B cell (primary cell): Measurements from ENCODE around the gene RAI1. TPM values are rescaled to one million over a fixed set of nuclear protein-coding genes. Genes with fewer than 3 reads are reported as not detected.

Experiments used
- ATAC-seq: fragments of 200-7000 bp; cut with Tn5 transposase; one replicate; pipeline ENCODE4 v1.10.0; 2021; ENCODE audit warnings: low read depth, mild to moderate bottlenecking, moderate number of reproducible peaks, moderate library complexity
- CTCF ChIA-PET: fragments of 350-600 bp; sonication (Branson Sonifier 250); formaldehyde crosslinking; loops from one replicate; lab custom pipeline; 2021; ENCODE audit warnings: antibody characterized with exemption, inconsistent platforms; lab: Charles Lee
- POLR2A ChIA-PET: fragments of 350-600 bp; sonication (Branson Sonifier 250); formaldehyde crosslinking; loops from one replicate; lab custom pipeline; 2021; ENCODE audit warnings: antibody characterized with exemption; lab: Charles Lee
- DNase-seq: peaks from one replicate; pipeline ENCODE4 v3.0.0; 2013
- H2AFZ ChIP-seq: 2 replicates; pipeline ENCODE4 v1.6.1; 2012; ENCODE audit warnings: mild to moderate bottlenecking, low read depth, low read length; ENCODE audit not compliant: insufficient read depth, poor library complexity, severe bottlenecking
- H3K27ac ChIP-seq, 2 donors: 1 replicate in 1 of 2; 2 replicates in 1 of 2; pipeline ENCODE4 v1.5.1; 2012 to 2013; ENCODE audit warnings: low read length in 2 of 2, mild to moderate bottlenecking in 2 of 2, moderate library complexity in 1 of 2
- H3K27me3 ChIP-seq, 4 experiments: fragments of 200-600 bp in 1 of 4; sonication (generic) in 1 of 4; replicated peaks in 1 of 4; 1 replicate in 2 of 4; 2 replicates in 2 of 4; pipeline versions ENCODE4 v1.6.1 to v1.7.0; 2013 to 2016; ENCODE audit warnings: low read length in 3 of 4, mild to moderate bottlenecking in 2 of 4, mixed read lengths in 1 of 4, moderate library complexity in 1 of 4; ENCODE audit not compliant: insufficient read depth in 4 of 4, control insufficient read depth in 3 of 4; ENCODE audit errors: control extremely low read depth in 1 of 4
- H3K36me3 ChIP-seq, 2 experiments: replicated peaks in 1 of 2; 1 replicate in 1 of 2; 2 replicates in 1 of 2; pipeline versions ENCODE4 v1.6.1 to v1.7.1; 2013; ENCODE audit warnings: low read length in 1 of 2; ENCODE audit not compliant: insufficient read depth in 2 of 2, control insufficient read depth in 1 of 2; ENCODE audit errors: control extremely low read depth in 1 of 2, extremely low read depth in 1 of 2
- H3K4me1 ChIP-seq, 2 donors: fragments of 200-600 bp in 1 of 2; sonication (generic) in 1 of 2; 1 replicate in 1 of 2; 2 replicates in 1 of 2; pipeline versions ENCODE4 v1.5.1 to v1.6.1; 2013 to 2017; ENCODE audit warnings: low read length in 2 of 2; ENCODE audit not compliant: control insufficient read depth in 2 of 2, insufficient read depth in 2 of 2
- H3K4me2 ChIP-seq: replicated peaks from 2 replicates; pipeline ENCODE3; 2012; ENCODE audit warnings: mild to moderate bottlenecking, low read depth, low read length; ENCODE audit not compliant: poor library complexity, severe bottlenecking
- H3K4me3 ChIP-seq, 5 experiments: fragments of 200-600 bp in 1 of 5; sonication (generic) in 1 of 5; 1 replicate in 3 of 5; 2 replicates in 2 of 5; pipeline versions ENCODE4 v1.5.1 to v1.7.0; 2011 to 2016; ENCODE audit warnings: low read length in 4 of 5, mild to moderate bottlenecking in 4 of 5, low read depth in 2 of 5, control low read depth in 1 of 5, moderate library complexity in 1 of 5; ENCODE audit not compliant: insufficient read depth in 1 of 5; ENCODE audit errors: control extremely low read depth in 1 of 5, extremely low read depth in 1 of 5
- H3K79me2 ChIP-seq: fragments of 200-600 bp; sonication (generic); one replicate; pipeline ENCODE4 v1.6.0; 2016; ENCODE audit warnings: low read length; ENCODE audit not compliant: control insufficient read depth, insufficient read depth
- H3K9ac ChIP-seq: fragments of 200-600 bp; sonication (generic); 2 replicates; pipeline ENCODE4 v1.6.1; 2017; ENCODE audit warnings: mild to moderate bottlenecking, low read length, moderate library complexity
- H3K9me3 ChIP-seq, 3 donors: one replicate each; pipeline versions ENCODE4 v1.6.1 to v1.7.1; 2013; ENCODE audit warnings: low read length in 2 of 3; ENCODE audit not compliant: control insufficient read depth in 2 of 3, insufficient read depth in 1 of 3; ENCODE audit errors: control extremely low read depth in 1 of 3
- H4K20me1 ChIP-seq: 2 replicates; pipeline ENCODE4 v1.6.0; 2012; ENCODE audit warnings: mild to moderate bottlenecking, low read length; ENCODE audit not compliant: insufficient read depth, control insufficient read depth, poor library complexity, severe bottlenecking
- H3K27ac Mint-ChIP-seq: one replicate; pipeline ENCODE4 v1.8.0; 2021; ENCODE audit warnings: mixed read lengths
- H3K27me3 Mint-ChIP-seq: one replicate; pipeline ENCODE4 v1.8.0; 2021; ENCODE audit warnings: mixed read lengths
- H3K4me1 Mint-ChIP-seq: one replicate; pipeline ENCODE4 v1.8.0; 2021; ENCODE audit warnings: mixed read lengths
- H3K4me3 Mint-ChIP-seq: one replicate; pipeline ENCODE4 v1.8.0; 2021; ENCODE audit warnings: mixed read lengths
- H3K9me3 Mint-ChIP-seq: one replicate; pipeline ENCODE4 v1.8.0; 2022; ENCODE audit warnings: mixed read lengths; ENCODE audit not compliant: insufficient read depth
- EZH2 ChIP-seq: IDR thresholded peaks from 2 replicates; pipeline ENCODE4 v1.6.1; 2012; ENCODE audit warnings: borderline replicate concordance, low read depth, mild to moderate bottlenecking, moderate library complexity, low read length; ENCODE audit not compliant: insufficient read depth, poor library complexity, severe bottlenecking
- whole genome bisulfite sequencing: methylation state at CpG from one replicate; pipeline ENCODE4 v1.1.5; 2013; ENCODE audit warnings: missing lambda C conversion rate; ENCODE audit not compliant: insufficient coverage; 5-methylcytosine and 5-hydroxymethylcytosine counted together
- intact Hi-C: fragments of 100-400 bp; cut with micrococcal nuclease; formaldehyde crosslinking; loops from one replicate; pipeline ENCODE4 v1.10.0; 2022
- polyA plus RNA-seq: library from polyadenylated mRNA; depleted of rRNA; stranded (reverse); fragments of >200 nt; gene quantifications from 2 replicates; pipeline ENCODE4 v1.2.3, GENCODE V29; 2012
- total RNA-seq, 2 donors: library from RNA; stranded (reverse); fragments of 120-200 nt in 1 of 2; gene quantifications; 1 replicate in 1 of 2; 2 replicates in 1 of 2; pipeline versions ENCODE4 v1.2.3 to v1.2.4, GENCODE V29; 2013 to 2022
- TF ChIP-seq, protein P1 (sequence below): fragments of 200-600 bp; IDR thresholded peaks from one replicate; pipeline ENCODE4 v1.8.0; 2022; ENCODE audit warnings: antibody characterized with exemption, mild to moderate bottlenecking

RAI1 gene
- total and polyA plus RNA-seq, 2 donors (not counting 1 experiment from before 2014, with no cell fraction given) = 4.7 to 34.0 TPM

DNA sequence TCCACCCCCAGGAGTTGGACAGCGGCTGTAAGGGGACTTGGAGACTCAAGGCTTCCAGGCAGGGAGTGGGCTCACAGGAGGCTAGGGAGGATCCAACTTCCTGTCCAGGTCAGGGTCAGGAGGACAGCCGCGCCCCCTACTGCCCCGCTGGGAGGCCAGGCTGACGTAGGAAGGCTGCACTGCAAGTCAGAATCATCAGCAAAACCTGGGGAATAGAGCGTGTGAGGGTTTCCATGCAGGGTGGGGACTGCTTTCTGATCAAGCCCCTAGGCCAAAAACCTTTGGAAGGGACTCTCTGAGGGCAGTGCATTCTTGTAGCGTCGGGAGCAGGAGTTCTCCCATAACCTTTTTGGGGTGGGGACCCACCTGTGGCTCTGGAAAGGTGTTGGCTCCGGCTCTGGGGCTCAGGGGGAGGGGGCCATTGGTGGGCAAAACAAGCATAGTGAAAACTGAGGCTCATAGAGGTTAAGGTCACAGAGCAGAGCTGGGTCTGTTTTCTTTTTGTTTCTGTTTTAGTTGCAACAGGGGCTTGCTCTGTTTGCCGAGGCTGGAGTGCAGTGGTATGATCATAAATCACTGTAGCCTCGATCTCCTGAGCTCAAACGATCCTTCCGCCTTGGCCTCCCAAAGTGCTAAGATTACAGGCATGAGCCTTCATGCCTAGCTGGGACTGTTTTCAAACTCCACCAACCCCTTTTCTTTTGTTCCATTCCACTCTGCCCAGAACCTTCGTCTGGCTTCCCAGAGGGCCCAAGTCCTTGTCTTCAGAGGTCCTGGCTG is 22.1 kb downstream of the RAI1 start:
- no peaks in the 10 kb centered on the region for H3K9me3 Mint-ChIP-seq
- H3K27ac Mint-ChIP-seq = no peak overlapping the region
- intact Hi-C loops = no loop called here
- Histone ChIP-seq H4K20me1 (peaks cover 51% of the 10 kb centered on the region), H3K27me3 (no peaks in the 10 kb centered on the region), H3K79me2 (peaks cover 95% of the 10 kb centered on the region), H3K4me3 (no peak overlapping the region), H3K36me3 (peaks cover 0 to 2% of the 10 kb centered on the region in 2 experiments), H3K9ac (no peak overlapping the region), H3K9me3 (no peaks in the 10 kb centered on the region), H2AFZ (no peak overlapping the region), H3K4me2 (no peak overlapping the region), H3K4me1 (peaks cover 6 to 9% of the 10 kb centered on the region in 2 donors), H3K27ac (no peak overlapping the region)
- ATAC-seq = no peak
- CTCF ChIA-PET = no interaction called here
- POLR2A ChIA-PET = interaction anchor here (1.1 kb wide), 1 partner anchor 8 kb away, joined by 3 read pairs; no protein-coding TSS in a partner anchor
- DNase-seq = no peak
- H3K4me1 Mint-ChIP-seq = peaks cover 20% of the 10 kb centered on the region
- 81% methylated on average over 12 of the region's 14 CpGs for WGBS
- H3K4me3 Mint-ChIP-seq = no peak overlapping the region
- no peaks in the 10 kb centered on the region for H3K27me3 Mint-ChIP-seq
- TF ChIP-seq, protein P1, sequence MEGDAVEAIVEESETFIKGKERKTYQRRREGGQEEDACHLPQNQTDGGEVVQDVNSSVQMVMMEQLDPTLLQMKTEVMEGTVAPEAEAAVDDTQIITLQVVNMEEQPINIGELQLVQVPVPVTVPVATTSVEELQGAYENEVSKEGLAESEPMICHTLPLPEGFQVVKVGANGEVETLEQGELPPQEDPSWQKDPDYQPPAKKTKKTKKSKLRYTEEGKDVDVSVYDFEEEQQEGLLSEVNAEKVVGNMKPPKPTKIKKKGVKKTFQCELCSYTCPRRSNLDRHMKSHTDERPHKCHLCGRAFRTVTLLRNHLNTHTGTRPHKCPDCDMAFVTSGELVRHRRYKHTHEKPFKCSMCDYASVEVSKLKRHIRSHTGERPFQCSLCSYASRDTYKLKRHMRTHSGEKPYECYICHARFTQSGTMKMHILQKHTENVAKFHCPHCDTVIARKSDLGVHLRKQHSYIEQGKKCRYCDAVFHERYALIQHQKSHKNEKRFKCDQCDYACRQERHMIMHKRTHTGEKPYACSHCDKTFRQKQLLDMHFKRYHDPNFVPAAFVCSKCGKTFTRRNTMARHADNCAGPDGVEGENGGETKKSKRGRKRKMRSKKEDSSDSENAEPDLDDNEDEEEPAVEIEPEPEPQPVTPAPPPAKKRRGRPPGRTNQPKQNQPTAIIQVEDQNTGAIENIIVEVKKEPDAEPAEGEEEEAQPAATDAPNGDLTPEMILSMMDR = no peak
- TF ChIP-seq EZH2 = no peak

DNA sequence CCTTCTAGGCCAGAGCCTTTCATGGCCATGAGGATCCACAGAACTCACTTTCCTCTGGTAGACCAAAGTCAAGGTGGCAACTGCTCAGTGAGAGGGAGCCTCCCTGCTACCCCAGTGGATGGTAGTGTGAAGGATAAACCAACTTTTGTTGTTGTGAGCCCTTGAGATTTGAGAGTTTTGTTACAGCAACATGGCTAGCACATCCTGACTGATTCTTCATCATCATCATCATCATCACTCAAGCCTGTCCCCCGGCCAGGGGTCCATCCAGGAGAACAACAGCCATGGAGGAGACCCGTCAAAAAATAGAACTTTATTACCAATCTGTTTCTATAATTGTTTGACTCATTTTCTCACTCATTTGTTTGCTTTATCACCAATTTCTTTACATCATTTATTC is 23.7 kb downstream of the RAI1 start:
- WGBS = 100% methylated on average over 2 of the region's 2 CpGs
- intact Hi-C loops = no loop called here
- CTCF ChIA-PET = no interaction called here

More for the DNA sequence above, 23.7 kb downstream of the RAI1 start:
- H3K4me3 ChIP-seq = no peak overlapping the region
- H3K27ac ChIP-seq = no peak overlapping the region
- H3K27ac Mint-ChIP-seq = no peak overlapping the region
- TF ChIP-seq EZH2 = no peak
- TF ChIP-seq, protein P1 = no peak
- no peak overlapping the region for H3K4me2 ChIP-seq
- peaks cover 83% of the 10 kb centered on the region for H3K79me2 ChIP-seq
- H3K9me3 ChIP-seq = no peaks in the 10 kb centered on the region
- H3K4me1 ChIP-seq = peaks cover 6 to 9% of the 10 kb centered on the region in 2 donors
- DNase-seq (no peak), ATAC-seq (no peak)
- H3K4me1 Mint-ChIP-seq = peaks cover 13% of the 10 kb centered on the region
- POLR2A ChIA-PET = no interaction called here
- H3K27me3 Mint-ChIP-seq = no peaks in the 10 kb centered on the region
- H3K36me3 ChIP-seq = peaks cover 0 to 5% of the 10 kb centered on the region in 2 experiments
- H3K27me3 ChIP-seq = no peaks in the 10 kb centered on the region
- H2AFZ ChIP-seq = no peak overlapping the region
- no peaks in the 10 kb centered on the region for H3K9me3 Mint-ChIP-seq
- H4K20me1 ChIP-seq = peaks cover 55% of the 10 kb centered on the region
- H3K9ac ChIP-seq = no peak overlapping the region
- H3K4me3 Mint-ChIP-seq = no peak overlapping the region
